ENCODE measurements around the gene RAE1. TPM values are rescaled to one million over a fixed set of nuclear protein-coding genes. Genes with fewer than 3 reads are reported as not detected.

Gene RAE1
- total RNA-seq, 2 donors from 2014 or later: 21.7 to 49.9 TPM

- H3K27me3 ChIP-seq (replicated peaks; ENCODE audit: insufficient read depth): no peaks in the 10 kb centered on the region
- no peak for TF ChIP-seq POLR2A (IDR thresholded peaks at IDR 0.05)
- TF ChIP-seq CTCF (IDR thresholded peaks at IDR 0.05): no peak
- TF ChIP-seq POLR2AphosphoS5 (IDR thresholded peaks at IDR 0.05): peak; percentile 17
- DNase-seq (ENCODE audit: low spot score): peak; percentile 61
- intact Hi-C loops (cut with DNase I): loop anchor here (10.0 kb wide), 1 partner anchor 316 kb away; the partner anchor contains the start of gene PMEPA1
- WGBS: 22% methylated on average over 20 of the region's 27 CpGs
- H3K27ac ChIP-seq: peak overlapping the region; percentile 67 to 78
- H3K9me3 ChIP-seq: no peaks in the 10 kb centered on the region
- H3K36me3 ChIP-seq: peaks cover 0 to 6% of the 10 kb centered on the region in 2 donors
- H3K4me1 ChIP-seq (replicated peaks): peaks cover under 1% of the 10 kb centered on the region
- no peak overlapping the region for H3K4me3 ChIP-seq
These were observed 47.3 kb downstream of the RAE1 start for GRCh38 chr20:57398231-57398821.

- Histone ChIP-seq H3K27ac (peak overlapping the region; percentile 67 to 78), H3K36me3 (peaks cover 0 to 6% of the 10 kb centered on the region in 2 donors), H3K27me3 (replicated peaks; ENCODE audit: insufficient read depth) (no peaks in the 10 kb centered on the region), H3K9me3 (no peaks in the 10 kb centered on the region), H3K4me1 (replicated peaks) (no peaks in the 10 kb centered on the region), H3K4me3 (no peak overlapping the region)
- no peak for TF ChIP-seq CTCF (IDR thresholded peaks at IDR 0.05)
- WGBS: 43% methylated on average over 13 of the region's 13 CpGs
- no peak for DNase-seq (ENCODE audit: low spot score)
- intact Hi-C loops (cut with DNase I): loop anchor here (10.0 kb wide), 1 partner anchor 316 kb away; the partner anchor contains the start of gene PMEPA1
These were observed 48.0 kb downstream of the RAE1 start for GRCh38 chr20:57398901-57399535.

- Histone ChIP-seq H3K4me3 (no peak overlapping the region), H3K4me1 (replicated peaks) (no peaks in the 10 kb centered on the region), H3K27ac (peak overlapping the region; percentile 67 to 78), H3K9me3 (no peaks in the 10 kb centered on the region), H3K27me3 (replicated peaks; ENCODE audit: insufficient read depth) (no peaks in the 10 kb centered on the region), H3K36me3 (peaks cover 0 to 6% of the 10 kb centered on the region in 2 donors)
- no peak for DNase-seq (ENCODE audit: low spot score)
- WGBS: 54% methylated on average over 21 of the region's 21 CpGs
- intact Hi-C loops (cut with DNase I): loop anchor here (10.0 kb wide), 1 partner anchor 315 kb away; the partner anchor contains the start of gene PMEPA1
- TF ChIP-seq POLR2AphosphoS5 (IDR thresholded peaks at IDR 0.05): no peak
- no peak for TF ChIP-seq CTCF (IDR thresholded peaks at IDR 0.05)
- TF ChIP-seq POLR2A (IDR thresholded peaks at IDR 0.05): no peak
These were observed 48.6 kb downstream of the RAE1 start for GRCh38 chr20:57399587-57400155.

GRCh38 chr20:57400231-57400701, 49.2 kb downstream of the RAE1 start:
- 65% methylated on average over 10 of the region's 11 CpGs for WGBS
- H3K9me3 ChIP-seq: no peaks in the 10 kb centered on the region

More at GRCh38 chr20:57400231-57400701, 49.2 kb downstream of the RAE1 start:
- Histone ChIP-seq H3K36me3 (peaks cover 0 to 6% of the 10 kb centered on the region in 2 donors), H3K4me1 (replicated peaks) (no peaks in the 10 kb centered on the region), H3K4me3 (no peak overlapping the region), H3K27ac (peak overlapping the region in 1 of 2 donors; percentile 78), H3K27me3 (replicated peaks; ENCODE audit: insufficient read depth) (no peaks in the 10 kb centered on the region)
- TF ChIP-seq POLR2AphosphoS5 (IDR thresholded peaks at IDR 0.05) (no peak), CTCF (IDR thresholded peaks at IDR 0.05) (no peak), POLR2A (IDR thresholded peaks at IDR 0.05) (no peak)
- intact Hi-C loops (cut with DNase I): no loop called here
- no peak for DNase-seq (ENCODE audit: low spot score)

All from prostate gland (tissue), 2 donors.